Measurements from ENCODE around the gene SAMHD1. TPM values are rescaled to one million over a fixed set of nuclear protein-coding genes. Genes with fewer than 3 reads are reported as not detected.

The SAMHD1 gene
- total and polyA plus RNA-seq, 2 experiments from 2014 or later: 7.3 to 10.3 TPM

- Histone ChIP-seq H3K9me3 (ENCODE audit: low read depth) (no peaks in the 10 kb centered on the region), H3K36me3 (peaks cover 2% of the 10 kb centered on the region), H3K4me1 (ENCODE audit: low read depth) (no peaks in the 10 kb centered on the region), H3K4me3 (no peak overlapping the region), H3K27ac (no peak overlapping the region), H3K27me3 (no peaks in the 10 kb centered on the region)
- no peak for TF ChIP-seq CTCF (IDR thresholded peaks at IDR 0.05; ENCODE audit: low read depth, low read length)
- no peak for DNase-seq (ENCODE audit: low read depth in 1 of 2, low spot score in 1 of 2)
Observed at GRCh38 chr20:36991703-36992102, 40.2 kb upstream of the SAMHD1 start.

DNA sequence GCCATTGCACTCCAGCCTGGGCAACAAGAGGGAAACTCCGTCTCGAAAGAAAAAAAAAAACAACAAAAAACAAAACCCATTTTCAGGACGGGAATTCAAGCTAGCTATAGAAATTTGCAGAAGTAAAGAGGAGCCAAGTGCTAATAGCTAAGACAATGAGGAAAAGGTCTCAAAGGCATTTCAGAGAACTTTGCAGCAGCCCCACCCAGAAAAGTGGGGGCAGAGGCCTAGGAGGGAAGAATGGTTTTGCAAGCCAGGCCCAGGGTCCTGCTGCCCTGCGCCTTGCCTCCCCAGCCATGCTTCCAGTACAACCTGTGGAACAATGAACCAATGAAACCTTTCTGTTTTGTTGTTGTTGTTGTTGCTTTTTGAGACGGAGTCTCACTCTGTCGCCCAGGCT is 38.3 kb upstream of the SAMHD1 start:
- TF ChIP-seq CTCF (IDR thresholded peaks at IDR 0.05; ENCODE audit: low read depth, low read length): no peak
- DNase-seq (ENCODE audit: low read depth in 1 of 2, low spot score in 1 of 2): no peak
- Histone ChIP-seq H3K36me3 (no peaks in the 10 kb centered on the region), H3K9me3 (ENCODE audit: low read depth) (no peaks in the 10 kb centered on the region), H3K4me3 (no peak overlapping the region), H3K27me3 (no peaks in the 10 kb centered on the region), H3K4me1 (ENCODE audit: low read depth) (no peaks in the 10 kb centered on the region), H3K27ac (no peak overlapping the region)

DNA sequence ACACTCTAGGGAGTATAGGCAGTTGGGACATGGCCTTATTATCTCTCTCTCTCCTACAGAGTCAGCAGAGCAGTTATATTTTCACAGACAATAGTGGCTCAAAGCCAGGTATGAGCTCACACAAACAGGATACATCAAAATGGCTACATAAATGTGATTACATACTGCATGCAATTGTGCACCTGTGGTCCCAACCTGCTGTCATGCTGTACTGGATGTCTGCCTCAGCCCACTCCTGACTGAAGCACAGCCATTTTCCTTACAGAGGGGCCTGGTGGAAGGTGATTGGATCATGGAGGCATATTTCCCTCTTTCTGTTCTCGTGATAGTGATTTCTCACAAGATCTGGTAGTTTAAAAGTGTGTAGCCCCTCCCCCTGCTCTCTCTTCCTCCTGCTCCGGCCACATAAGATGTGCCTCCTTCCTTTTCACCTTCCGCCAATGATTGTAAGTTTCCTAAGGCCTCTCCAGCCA is 37.0 kb upstream of the SAMHD1 start:
- DNase-seq (ENCODE audit: low read depth in 1 of 2, low spot score in 1 of 2): peak in 1 of 2 donors; percentile 62
- TF ChIP-seq CTCF (IDR thresholded peaks at IDR 0.05; ENCODE audit: low read depth, low read length): no peak
- no peaks in the 10 kb centered on the region for H3K27me3 ChIP-seq
- H3K9me3 ChIP-seq (ENCODE audit: low read depth): no peaks in the 10 kb centered on the region
- no peaks in the 10 kb centered on the region for H3K4me1 ChIP-seq (ENCODE audit: low read depth)
- no peaks in the 10 kb centered on the region for H3K36me3 ChIP-seq
- no peak overlapping the region for H3K27ac ChIP-seq
- no peak overlapping the region for H3K4me3 ChIP-seq

GRCh38 chr20:36984257-36984638 is 32.7 kb upstream of the SAMHD1 start:
- Histone ChIP-seq H3K9me3 (ENCODE audit: low read depth) (no peaks in the 10 kb centered on the region), H3K4me3 (no peak overlapping the region), H3K4me1 (ENCODE audit: low read depth) (no peaks in the 10 kb centered on the region), H3K27ac (no peak overlapping the region), H3K36me3 (no peaks in the 10 kb centered on the region), H3K27me3 (no peaks in the 10 kb centered on the region)
- no peak for TF ChIP-seq CTCF (IDR thresholded peaks at IDR 0.05; ENCODE audit: low read depth, low read length)
- no peak for DNase-seq (ENCODE audit: low read depth in 1 of 2, low spot score in 1 of 2)

GRCh38 chr20:36975099-36975818 is 23.8 kb upstream of the SAMHD1 start:
- Histone ChIP-seq H3K27ac (no peak overlapping the region), H3K4me1 (ENCODE audit: low read depth) (no peaks in the 10 kb centered on the region), H3K27me3 (no peaks in the 10 kb centered on the region), H3K9me3 (ENCODE audit: low read depth) (no peaks in the 10 kb centered on the region), H3K4me3 (no peak overlapping the region), H3K36me3 (no peaks in the 10 kb centered on the region)
- no peak for TF ChIP-seq CTCF (IDR thresholded peaks at IDR 0.05; ENCODE audit: low read depth, low read length)
- DNase-seq (ENCODE audit: low read depth in 1 of 2, low spot score in 1 of 2): no peak
